AG04449 (cell line): Measurements from ENCODE around the gene IPO5.
"Not testable (repeated sequence)": the region's sequence is repeated elsewhere in the genome, so short reads cannot be mapped to it uniquely, and the experiment has no call there.

Experiments
- CTCF ChIA-PET: fragments of 350-600 bp; formaldehyde crosslinking; extraction: SDS; loops from one replicate; lab custom pipeline; 2021; ENCODE audit warnings: antibody characterized with exemption; lab: Yijun Ruan, JAX
- POLR2A ChIA-PET: fragments of 400-600, 350-600 bp; formaldehyde crosslinking; extraction: SDS; loops from one replicate; lab custom pipeline; 2020; ENCODE audit warnings: antibody characterized with exemption, inconsistent platforms; lab: Yijun Ruan, JAX
- DNase-seq: peaks from one replicate; pipeline ENCODE4 v3.0.0-alpha.2; 2010; ENCODE audit warnings: low read depth, low spot score
- H3K4me3 ChIP-seq: 2 replicates; pipeline ENCODE4 v1.5.1; 2011; ENCODE audit warnings: low read depth, mild to moderate bottlenecking, control low read depth, low read length
- CTCF ChIP-seq: IDR thresholded peaks from one replicate; pipeline ENCODE4 v1.5.1; 2011; ENCODE audit warnings: mild to moderate bottlenecking, moderate library complexity, low read length, control low read depth, inconsistent platforms; ENCODE audit not compliant: insufficient read depth; ENCODE audit errors: missing control alignments

The IPO5 gene

GRCh38 chr13:98039261-98039660 lies 85.8 kb downstream of the IPO5 start:
- no peak for DNase-seq
- TF ChIP-seq CTCF = no peak
- ChIA-PET POLR2A (no interaction called here), CTCF (no interaction called here)
- no peak overlapping the region for H3K4me3 ChIP-seq

GRCh38 chr13:98039964-98040363 lies 86.5 kb downstream of the IPO5 start:
- no peak overlapping the region for H3K4me3 ChIP-seq
- POLR2A ChIA-PET = no interaction called here
- no peak for TF ChIP-seq CTCF
- CTCF ChIA-PET = interaction anchor here (0.6 kb wide), 1 partner anchor 17 kb away, joined by 3 read pairs; no protein-coding TSS in a partner anchor
- no peak for DNase-seq

GRCh38 chr13:98041081-98041820 lies 87.8 kb downstream of the IPO5 start:
- DNase-seq = no peak
- ChIA-PET CTCF (no interaction called here), POLR2A (no interaction called here)
- no peak for TF ChIP-seq CTCF
- no peak overlapping the region for H3K4me3 ChIP-seq

GRCh38 chr13:98044301-98044700 lies 90.8 kb downstream of the IPO5 start:
- POLR2A ChIA-PET = no interaction called here
- no peak for TF ChIP-seq CTCF
- no peak overlapping the region for H3K4me3 ChIP-seq
- DNase-seq = no peak
- CTCF ChIA-PET = interaction anchor here (2.0 kb wide), 1 partner anchor 11 kb away, joined by 12 read pairs; no protein-coding TSS in a partner anchor

- CTCF ChIA-PET = interaction anchor here (0.9 kb wide), 1 partner anchor 14 kb away, joined by 3 read pairs; no protein-coding TSS in a partner anchor
- H3K4me3 ChIP-seq, DNase-seq, POLR2A ChIA-PET: not testable (repeated sequence)
Measured at GRCh38 chr13:98047785-98048184, 94.3 kb downstream of the IPO5 start.

- ChIA-PET CTCF (interaction anchor here (0.9 to 1.4 kb wide), 2 partner anchors 15 to 20 kb away, joined by 3 read pairs; no protein-coding TSS in a partner anchor), POLR2A (no interaction called here)
- no peak for DNase-seq
- no peak overlapping the region for H3K4me3 ChIP-seq
- TF ChIP-seq CTCF = no peak
Measured at GRCh38 chr13:98048265-98048664, 94.8 kb downstream of the IPO5 start.
